Measurements from ENCODE around the gene ARHGEF26.

DNA sequence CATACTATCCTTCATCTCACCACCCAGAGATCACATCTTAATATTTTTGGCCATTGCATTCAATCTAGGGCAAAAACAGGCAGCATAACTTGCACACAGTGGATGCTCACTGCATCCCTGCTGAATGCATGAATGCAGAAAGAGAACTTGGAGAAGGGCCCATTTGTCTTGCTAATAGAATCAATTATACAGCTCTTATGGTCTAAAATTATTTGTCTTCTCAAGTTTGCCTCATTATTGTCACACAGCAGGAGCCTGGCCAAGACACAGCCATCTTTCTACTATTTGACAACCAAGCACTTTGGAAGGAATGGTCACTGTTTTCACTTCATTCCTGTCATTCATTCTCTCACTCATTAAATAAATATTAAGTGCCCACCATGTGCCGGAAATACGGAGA is 1.2 kb upstream of the ARHGEF26 start:
- TF ChIP-seq GATA3 (IDR thresholded peaks at IDR 0.05; ENCODE audit: low read depth, low read length): no peak
- no peak for TF ChIP-seq GATA2 (IDR thresholded peaks at IDR 0.05; ENCODE audit: low read depth, low read length)

All from SH-SY5Y (cell line).